Transverse colon (tissue), 4 donors: Measurements from ENCODE around the gene SYCE1L. TPM values are rescaled to one million over a fixed set of nuclear protein-coding genes. Genes with fewer than 3 reads are reported as not detected.

Source experiments
- DNase-seq: peaks from one replicate; pipeline ENCODE4 v3.0.0-alpha.2; 2019
- H3K27ac ChIP-seq, 4 donors: fragments of 200-600 bp; sonication (generic); 2 replicates each; pipeline ENCODE4 v1.5.1; 2016 to 2018; ENCODE audit warnings: inconsistent platforms in 4 of 4
- H3K27me3 ChIP-seq: fragments of 200-600 bp; sonication (generic); 2 replicates; pipeline ENCODE4 v1.5.1; 2017; ENCODE audit warnings: inconsistent platforms
- H3K36me3 ChIP-seq, 4 donors: fragments of 200-600 bp; sonication (generic); 2 replicates each; pipeline ENCODE4 v1.5.1; 2017 to 2019; ENCODE audit warnings: inconsistent platforms in 4 of 4
- H3K4me1 ChIP-seq, 4 donors: fragments of 200-600 bp; sonication (generic); 2 replicates each; pipeline ENCODE4 v1.5.1; 2017 to 2020; ENCODE audit warnings: inconsistent platforms in 4 of 4
- H3K4me3 ChIP-seq, 4 donors: fragments of 200-600 bp; sonication (generic); 1 replicate in 1 of 4; 2 replicates in 3 of 4; pipeline versions ENCODE4 v1.5.1 to v1.6.1; 2017 to 2019; ENCODE audit warnings: inconsistent platforms in 4 of 4
- H3K9me3 ChIP-seq, 2 donors: fragments of 200-600 bp; sonication (generic); 2 replicates each; pipeline ENCODE4 v1.5.1; 2017 to 2019; ENCODE audit warnings: inconsistent platforms in 2 of 2
- CTCF ChIP-seq, 5 experiments: fragments of 200-600 bp in 3 of 5; fragments of 450-650 bp in 2 of 5; sonication (generic) in 3 of 5; IDR thresholded peaks; 1 replicate in 2 of 5; 2 replicates in 3 of 5; pipeline ENCODE4 v1.5.1; 2016 to 2017; ENCODE audit warnings: antibody characterized with exemption in 5 of 5, inconsistent platforms in 3 of 5, mild to moderate bottlenecking in 2 of 5, moderate library complexity in 1 of 5
- EP300 ChIP-seq: sonication (generic); formaldehyde crosslinking; IDR thresholded peaks from one replicate; pipeline ENCODE4 v1.6.1; 2017; ENCODE audit warnings: antibody characterized with exemption, low read depth
- POLR2A ChIP-seq: fragments of 450-650 bp; IDR thresholded peaks from one replicate; pipeline ENCODE4 v1.6.1; 2016; ENCODE audit warnings: antibody characterized with exemption, mild to moderate bottlenecking, moderate library complexity
- POLR2AphosphoS5 ChIP-seq, 3 donors: sonication (generic); formaldehyde crosslinking; IDR thresholded peaks; one replicate each; pipeline ENCODE4 v1.6.1; 2016; ENCODE audit warnings: antibody characterized with exemption in 3 of 3
- WGBS, 2 donors: methylation state at CpG; one replicate each; pipeline ENCODE4 v1.1.5; 2018; ENCODE audit warnings: low coverage in 1 of 2; 5-methylcytosine and 5-hydroxymethylcytosine counted together
- in situ Hi-C, 4 donors: fragments of 200-750 bp; cut with MboI; loops; one replicate each; pipeline versions ENCODE4 v1.15.0 to v1.15.1; 2017; ENCODE audit warnings: low sequenced_read_pairs in 3 of 4, low pct_ligation_motif_present in 1 of 4, low pct_unique_long_range_greater_than_20kb in 1 of 4
- intact Hi-C: fragments of 100-400 bp; cut with DNase I; formaldehyde crosslinking; loops from one replicate; pipeline ENCODE4 v1.15.1; 2023; ENCODE audit warnings: low total_unique reads
- total RNA-seq, 4 donors: library from RNA; depleted of rRNA; stranded (reverse); fragments of >200 nt; gene quantifications; one replicate each; pipeline ENCODE4 v1.1.0, GENCODE V29; 2016

Gene SYCE1L
- total RNA-seq, 4 donors from 2014 or later, result 2.1 to 2.2 TPM; not detected in 2

- DNase-seq, result no peak
- peak overlapping the region; percentile 94 to 97 (median 96) for H3K27ac ChIP-seq
- in situ Hi-C loops (loop anchor here in 1 of 4 donors (25.0 kb wide), 1 partner anchor 1553 kb away; the partner anchor contains the start of genes KARS1 and TERF2IP), intact Hi-C loops (no loop called here)
- WGBS, 2 donors, result 0 to 1% methylated on average over 2 to 19 of the region's 19 CpGs
- peaks cover 4% of the 10 kb centered on the region for H3K27me3 ChIP-seq
- H3K36me3 ChIP-seq, result peaks cover 0 to under 1% (median 0%) of the 10 kb centered on the region in 4 donors
- no peak for TF ChIP-seq POLR2AphosphoS5 (IDR thresholded peaks at IDR 0.05)
- H3K4me3 ChIP-seq, result peak overlapping the region; percentile 54 to 95 (median 65)
- no peaks in the 10 kb centered on the region for H3K9me3 ChIP-seq
- H3K4me1 ChIP-seq, result peaks cover 6 to 15% (median 11%) of the 10 kb centered on the region in 4 donors
These were observed 9.1 kb upstream of the SYCE1L start for GRCh38 chr16:77190190-77190477.

GRCh38 chr16:77190478-77191258 is 8.5 kb upstream of the SYCE1L start, which contains the start of gene MON1B:
MON1B (plus strand) TSS chr16:77191190; CDS start chr16:77191486, 296 bp downstream.
- peaks cover 0 to 5% (median 0%) of the 10 kb centered on the region in 4 donors for H3K36me3 ChIP-seq
- in situ Hi-C loops (loop anchor here in 1 of 4 donors (25.0 kb wide), 1 partner anchor 1553 kb away; the partner anchor contains the start of genes KARS1 and TERF2IP), intact Hi-C loops (no loop called here)
- peak; percentile 97 for DNase-seq
- H3K4me1 ChIP-seq, result peaks cover 6 to 15% (median 11%) of the 10 kb centered on the region in 4 donors
- peak within 1 kb of the TSS; percentile 54 to 95 (median 69) for H3K4me3 ChIP-seq
- WGBS, 2 donors, result 0% methylated on average over 61 of the region's 63 CpGs; no CpG with 5 or more reads in 1 of the 2 donors
- peak within 1 kb of the TSS; percentile 94 to 97 (median 96) for H3K27ac ChIP-seq
- TF ChIP-seq POLR2AphosphoS5 (IDR thresholded peaks at IDR 0.05) (peak; percentile 50 to 89 (median 84)), CTCF (IDR thresholded peaks at IDR 0.05) (no peak), POLR2A (peak; percentile 86)
- H3K9me3 ChIP-seq, result no peaks in the 10 kb centered on the region
- H3K27me3 ChIP-seq, result no peaks in the 10 kb centered on the region

GRCh38 chr16:77191259-77191969 is 7.8 kb upstream of the SYCE1L start:
- Histone ChIP-seq H3K4me1 (peaks cover 6 to 15% (median 11%) of the 10 kb centered on the region in 4 donors), H3K27ac (peak overlapping the region; percentile 94 to 97 (median 96)), H3K4me3 (peak overlapping the region; percentile 54 to 95 (median 69)), H3K27me3 (no peaks in the 10 kb centered on the region), H3K36me3 (peaks cover 0 to 12% (median under 1%) of the 10 kb centered on the region in 4 donors), H3K9me3 (no peaks in the 10 kb centered on the region)
- in situ Hi-C loops (loop anchor here in 1 of 4 donors (25.0 kb wide), 1 partner anchor 1554 kb away; the partner anchor contains the start of genes KARS1 and TERF2IP), intact Hi-C loops (no loop called here)
- whole genome bisulfite sequencing, 2 donors, result 4 to 11% methylated on average over 11 to 24 of the region's 24 CpGs
- TF ChIP-seq CTCF (IDR thresholded peaks at IDR 0.05) (no peak), POLR2AphosphoS5 (IDR thresholded peaks at IDR 0.05) (no peak), EP300 (no peak), POLR2A (no peak)
- DNase-seq, result peak; percentile 27

- no peak for DNase-seq
- no peaks in the 10 kb centered on the region for H3K27me3 ChIP-seq
- H3K27ac ChIP-seq, result no peak overlapping the region
- H3K9me3 ChIP-seq, result no peaks in the 10 kb centered on the region
- WGBS, 2 donors, result 99% methylated on average over 13 of the region's 13 CpGs; no CpG with 5 or more reads in 1 of the 2 donors
- peaks cover 0 to 15% (median 5%) of the 10 kb centered on the region in 4 donors for H3K36me3 ChIP-seq
- TF ChIP-seq POLR2A, result no peak
- no peak for TF ChIP-seq CTCF (IDR thresholded peaks at IDR 0.05)
- TF ChIP-seq POLR2AphosphoS5 (IDR thresholded peaks at IDR 0.05), result no peak
- no peak for TF ChIP-seq EP300
- intact Hi-C loops (no loop called here), in situ Hi-C loops (loop anchor here in 1 of 4 donors (25.0 kb wide), 1 partner anchor 1556 kb away; the partner anchor contains the start of genes KARS1 and TERF2IP)
- H3K4me1 ChIP-seq, result peaks cover 6 to 15% (median 11%) of the 10 kb centered on the region in 4 donors
- H3K4me3 ChIP-seq, result no peak overlapping the region
These were observed 5.8 kb upstream of the SYCE1L start for GRCh38 chr16:77193377-77193776.
